ENCODE data around the gene H2AZ2.

H2AZ2 gene

DNA sequence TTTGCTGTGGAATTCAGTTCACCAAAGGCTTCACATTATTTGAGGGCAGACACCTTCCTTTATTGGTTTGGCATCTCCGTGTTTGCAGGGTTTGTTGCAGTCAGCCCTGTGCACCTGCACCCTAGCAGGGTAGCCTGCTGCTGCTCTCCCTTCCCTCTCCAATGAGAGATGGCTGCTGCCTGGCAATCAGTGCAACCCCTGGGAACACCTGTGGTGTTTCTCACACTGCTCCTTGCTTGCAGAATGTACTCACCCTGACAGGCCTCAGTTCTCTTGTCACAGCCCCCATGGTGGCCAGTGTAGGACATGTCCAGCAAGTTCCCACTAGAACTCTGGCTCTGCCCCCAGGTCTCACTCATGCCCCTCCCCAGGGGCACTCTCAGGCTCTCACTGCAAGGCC lies 63.5 kb downstream of the H2AZ2 start:
- Histone ChIP-seq H3K36me3 (ENCODE audit: control insufficient read depth, insufficient read depth, low read length) (no peaks in the 10 kb centered on the region), H3K4me3 (ENCODE audit: low read depth, low read length) (no peak overlapping the region), H3K4me1 (ENCODE audit: control insufficient read depth, insufficient read depth, low read length) (no peaks in the 10 kb centered on the region), H3K27ac (ENCODE audit: low read depth, low read length) (no peak overlapping the region), H3K27me3 (ENCODE audit: control insufficient read depth, insufficient read depth, low read length) (no peaks in the 10 kb centered on the region), H3K9ac (ENCODE audit: low read length) (no peak overlapping the region), H3K9me3 (ENCODE audit: control insufficient read depth, insufficient read depth, low read depth, low read length) (peaks cover 7% of the 10 kb centered on the region)

DNA sequence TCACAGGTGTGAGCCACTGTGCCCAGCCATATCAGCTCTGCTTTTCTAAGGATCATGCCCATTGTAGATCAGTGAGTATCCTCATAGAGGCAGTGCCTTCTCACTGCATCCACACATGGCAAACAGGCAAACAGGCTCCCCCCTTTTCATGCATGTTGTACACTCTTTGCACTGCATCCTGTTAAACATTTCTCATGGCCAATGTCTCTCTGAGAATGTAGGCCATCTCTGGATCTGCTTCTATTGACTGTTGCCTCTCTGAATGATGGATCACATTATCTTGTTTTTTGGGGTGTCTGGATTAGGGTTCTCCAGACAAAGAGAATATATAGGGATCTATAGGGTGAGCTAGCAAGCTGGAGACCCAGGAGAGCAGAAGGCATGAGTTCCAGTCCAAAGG lies 64.5 kb downstream of the H2AZ2 start:
- no peak overlapping the region for H3K4me3 ChIP-seq (ENCODE audit: low read depth, low read length)
- H3K4me1 ChIP-seq (ENCODE audit: control insufficient read depth, insufficient read depth, low read length) = no peaks in the 10 kb centered on the region
- H3K27me3 ChIP-seq (ENCODE audit: control insufficient read depth, insufficient read depth, low read length) = no peaks in the 10 kb centered on the region
- H3K9ac ChIP-seq (ENCODE audit: low read length) = no peak overlapping the region
- H3K9me3 ChIP-seq (ENCODE audit: control insufficient read depth, insufficient read depth, low read depth, low read length) = peaks cover 7% of the 10 kb centered on the region
- H3K36me3 ChIP-seq (ENCODE audit: control insufficient read depth, insufficient read depth, low read length) = no peaks in the 10 kb centered on the region
- H3K27ac ChIP-seq (ENCODE audit: low read depth, low read length) = no peak overlapping the region

DNA sequence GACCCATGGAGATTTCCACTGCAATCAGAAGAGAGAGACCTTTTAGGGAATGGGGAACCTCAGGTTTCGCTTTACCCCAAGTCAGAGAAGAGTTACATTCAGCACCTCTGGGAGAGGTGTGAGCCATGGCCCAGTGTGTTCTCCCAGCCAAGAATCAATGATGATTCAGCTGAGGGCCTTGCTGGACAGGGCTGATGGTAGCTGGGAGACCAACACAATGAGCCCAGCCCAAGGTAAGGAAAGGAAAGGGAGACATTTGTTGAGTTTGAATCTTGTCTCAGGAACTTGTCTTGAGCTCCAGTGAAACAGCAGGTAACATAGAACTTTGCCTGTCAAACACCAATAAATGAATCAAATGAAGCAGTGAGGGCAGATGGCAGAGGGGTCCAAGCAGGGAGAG lies 65.4 kb downstream of the H2AZ2 start:
- no peaks in the 10 kb centered on the region for H3K36me3 ChIP-seq (ENCODE audit: control insufficient read depth, insufficient read depth, low read length)
- H3K4me3 ChIP-seq (ENCODE audit: low read depth, low read length) = no peak overlapping the region
- H3K27ac ChIP-seq (ENCODE audit: low read depth, low read length) = no peak overlapping the region
- no peaks in the 10 kb centered on the region for H3K4me1 ChIP-seq (ENCODE audit: control insufficient read depth, insufficient read depth, low read length)
- H3K9ac ChIP-seq (ENCODE audit: low read length) = no peak overlapping the region
- no peaks in the 10 kb centered on the region for H3K27me3 ChIP-seq (ENCODE audit: control insufficient read depth, insufficient read depth, low read length)
- peaks cover 7% of the 10 kb centered on the region for H3K9me3 ChIP-seq (ENCODE audit: control insufficient read depth, insufficient read depth, low read depth, low read length)
